Stimulated activated CD4-positive, alpha-beta T cell treated with anti-CD3 and anti-CD28 coated beads, Interleukin-1b, Interleukin-23, amount 100 ng/mL, for 48 hours (primary cell): ENCODE results near the gene SETD2.
A peak's percentile ranks its signal among the peaks of the same experiment; 100 is the strongest.

Source experiments
- DNase-seq: peaks from one replicate; pipeline ENCODE4 v3.0.0-alpha.2; 2020

Gene SETD2

GRCh38 chr3:46979958-46980497 is 183.9 kb downstream of the SETD2 start:
- DNase-seq: no peak

- DNase-seq: peak; percentile 97
Observed at GRCh38 chr3:46978985-46979944, 184.6 kb downstream of the SETD2 start, which contains the start of gene NBEAL2. TSS of gene NBEAL2 (plus strand) at chr3:46979666. CDS start at chr3:46979862, 196 bp downstream.

DNA sequence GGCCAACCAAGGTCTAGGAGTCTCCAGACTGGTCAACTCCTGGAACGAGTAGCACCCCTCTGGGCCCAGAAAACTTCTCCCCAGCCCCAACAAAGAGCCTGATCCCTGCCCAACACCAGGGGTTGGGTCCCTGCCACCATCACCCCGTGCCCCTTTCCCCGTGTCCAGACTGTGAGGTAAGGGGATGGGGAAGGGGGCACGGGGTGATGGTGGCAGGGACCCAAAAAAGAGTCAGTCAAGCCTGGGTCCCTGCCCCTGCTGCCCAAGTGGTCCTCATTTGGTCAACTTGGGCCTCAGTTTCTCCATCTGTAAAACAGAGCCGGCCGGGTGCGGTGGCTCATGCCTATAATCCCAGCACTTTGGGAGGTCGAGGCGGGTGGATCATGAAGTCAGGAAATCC is 185.5 kb downstream of the SETD2 start:
- no peak for DNase-seq

DNA sequence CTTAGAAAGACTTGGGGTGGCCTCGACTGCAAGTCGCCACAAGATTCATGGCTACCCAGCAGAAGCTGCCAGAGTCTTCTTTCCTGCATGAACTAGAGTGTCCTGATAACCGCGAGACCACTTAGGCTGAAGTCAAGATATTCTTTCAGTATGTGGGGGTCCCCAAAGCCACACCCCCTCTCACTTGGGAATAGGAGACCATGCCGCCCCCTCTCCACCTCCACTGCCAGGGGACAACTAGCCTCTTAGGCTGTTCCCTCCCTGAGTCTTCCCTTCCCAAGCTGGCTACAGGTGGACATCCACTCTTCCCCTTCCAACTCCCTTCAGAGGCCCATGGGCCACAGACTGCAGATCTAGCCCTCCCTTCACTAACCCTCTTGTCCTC is 186.1 kb downstream of the SETD2 start:
- no peak for DNase-seq

GRCh38 chr3:46976326-46977190 is 187.4 kb downstream of the SETD2 start, which contains the start of gene CCDC12:
TSS of gene CCDC12 (minus strand) at chr3:46976745. CDS start at chr3:46976732, 13 bp downstream.
- peak; percentile 95 for DNase-seq

DNA sequence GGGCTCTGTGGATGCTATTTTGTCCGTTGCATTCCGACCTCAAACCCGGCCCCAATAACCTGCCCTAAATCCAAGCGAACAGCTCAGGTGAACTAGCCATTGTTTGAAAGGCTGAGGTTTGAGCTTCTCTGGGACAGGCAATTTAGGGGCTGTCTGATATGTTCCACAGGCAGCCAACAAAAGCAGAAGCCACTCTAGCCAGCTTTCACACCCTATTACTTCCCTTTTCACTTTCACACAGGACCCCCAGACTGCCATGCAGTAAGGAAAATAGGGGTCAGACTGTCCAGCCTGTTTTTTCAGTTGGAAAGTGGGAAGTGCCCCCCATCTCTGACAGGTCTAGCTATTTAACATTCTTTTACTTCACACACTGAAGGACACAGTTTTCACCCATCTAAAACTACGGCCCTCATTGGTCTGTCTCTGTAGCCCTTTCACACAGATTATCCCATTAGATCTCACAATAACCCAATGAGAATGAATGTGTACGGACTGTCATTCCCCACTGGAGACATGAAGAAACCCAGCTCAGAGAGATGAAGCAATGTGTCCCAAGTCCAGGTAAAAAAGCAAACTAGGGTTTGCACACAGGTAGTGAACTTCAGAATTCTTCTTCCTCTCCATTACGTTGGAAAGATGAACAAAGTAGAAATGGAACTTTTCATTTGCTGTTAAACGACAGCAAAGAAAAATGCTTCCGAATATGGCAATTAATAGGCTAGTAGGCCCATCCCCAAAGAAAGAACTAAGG is 189.3 kb downstream of the SETD2 start:
- no peak for DNase-seq

DNA sequence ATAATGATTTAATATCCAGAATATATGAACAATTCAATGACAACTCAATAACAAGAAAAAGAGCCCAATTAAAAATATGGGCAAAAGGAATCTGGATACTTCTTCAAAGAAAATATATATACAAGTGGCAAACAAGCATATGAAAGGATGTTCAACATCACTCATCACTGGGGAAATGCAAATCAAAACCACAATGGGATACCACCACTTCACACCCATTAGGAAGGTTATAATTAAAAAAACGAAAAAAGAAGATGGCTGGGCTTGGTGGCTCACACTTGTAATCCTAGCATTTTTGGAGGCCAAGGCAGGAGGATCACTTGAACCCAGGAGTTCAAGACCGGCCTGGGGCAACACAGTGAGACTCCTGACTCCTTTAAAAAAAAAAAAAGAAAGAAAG is 191.5 kb downstream of the SETD2 start:
- no peak for DNase-seq

DNA sequence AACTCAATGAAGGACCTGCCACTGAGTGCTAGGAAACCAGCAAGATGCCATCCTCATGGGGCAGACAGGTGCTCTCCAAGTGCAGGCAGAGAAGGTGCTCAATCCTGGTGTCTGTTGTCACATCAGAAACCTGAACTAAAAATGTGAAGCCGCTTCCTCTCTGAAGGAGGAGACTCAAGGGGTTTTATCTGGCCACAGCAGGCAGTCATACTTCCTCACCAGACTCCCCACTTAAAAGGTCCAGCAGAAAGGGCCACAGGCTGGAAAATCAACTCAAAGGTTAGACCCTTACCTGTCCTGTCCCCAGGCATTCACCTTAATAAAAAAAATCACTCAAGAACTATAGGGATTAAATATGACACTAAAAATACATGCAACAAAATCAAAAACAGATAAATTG is 192.2 kb downstream of the SETD2 start:
- no peak for DNase-seq

- no peak for DNase-seq
Observed at GRCh38 chr3:46971151-46971550, 192.8 kb downstream of the SETD2 start.

DNA sequence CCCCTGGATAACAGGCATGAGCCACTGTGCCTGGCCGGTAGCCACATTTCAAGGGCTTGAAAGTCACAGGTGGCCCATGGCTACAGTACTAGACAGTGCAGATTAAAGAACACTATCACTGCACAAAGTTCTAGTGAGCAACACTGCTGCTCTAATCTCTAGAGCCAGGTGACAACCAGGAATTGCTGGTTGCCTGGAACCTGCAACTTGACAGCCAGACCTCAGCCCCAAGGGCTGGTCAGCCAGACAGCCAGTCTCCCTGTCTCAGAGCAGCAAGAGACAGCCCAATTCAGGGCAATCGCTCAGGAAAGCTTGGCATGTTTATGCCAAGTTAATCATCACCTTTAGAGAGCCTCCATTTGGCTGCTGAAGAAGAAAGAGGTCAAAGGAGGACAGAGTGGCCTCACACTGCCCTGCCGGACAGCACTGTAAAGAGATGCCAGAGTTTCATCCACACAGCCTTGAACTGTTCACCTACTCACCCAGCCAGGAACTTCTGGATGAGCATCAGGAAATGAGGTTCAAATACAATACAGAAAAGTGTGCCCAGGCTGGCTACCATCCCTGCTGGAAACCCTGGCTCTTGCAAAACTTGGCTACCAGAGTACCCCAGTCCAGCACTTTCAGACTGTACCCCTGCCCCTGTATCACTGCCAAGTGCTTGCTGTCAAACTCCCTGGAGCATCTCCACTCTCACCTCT is 193.4 kb downstream of the SETD2 start:
- DNase-seq: no peak

- no peak for DNase-seq
Observed at GRCh38 chr3:46968783-46969428, 195.0 kb downstream of the SETD2 start.

DNA sequence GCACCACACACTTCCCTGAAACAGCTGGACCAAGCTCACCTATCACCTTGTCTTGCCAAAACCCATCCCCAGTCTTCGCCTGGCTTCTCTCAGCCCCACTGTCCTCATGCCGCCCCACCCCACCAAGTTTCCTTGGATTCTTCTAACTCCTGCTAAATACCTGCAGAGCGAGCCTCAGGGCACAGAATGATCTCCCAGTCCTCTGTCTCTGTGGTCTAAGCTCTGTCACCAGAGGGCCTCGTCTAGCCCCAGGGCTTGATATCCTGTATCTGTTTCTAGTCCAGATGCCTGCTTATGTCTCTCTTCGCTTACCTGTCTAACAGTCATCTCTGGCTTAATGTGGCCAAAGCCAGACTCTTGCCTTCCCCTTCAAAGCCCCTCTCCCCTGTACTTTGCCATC is 197.1 kb downstream of the SETD2 start:
- no peak for DNase-seq
